OCI-LY3 (cell line): ENCODE data around the gene INTS3.

Source experiments
- EZH2phosphoT487 ChIP-seq: fragments of 200-600 bp; shearing (Covaris generic); IDR thresholded peaks from 2 replicates; pipeline ENCODE4 v1.6.1; 2018; ENCODE audit warnings: antibody characterized with exemption, mixed run types, low read depth
- TF ChIP-seq, protein P1 (sequence below): fragments of 200-600, 300-600 bp; sonication (generic); IDR thresholded peaks from 2 replicates; pipeline ENCODE4 v1.5.1; 2014; ENCODE audit warnings: antibody characterized with exemption, low read length, low read depth

DNA sequence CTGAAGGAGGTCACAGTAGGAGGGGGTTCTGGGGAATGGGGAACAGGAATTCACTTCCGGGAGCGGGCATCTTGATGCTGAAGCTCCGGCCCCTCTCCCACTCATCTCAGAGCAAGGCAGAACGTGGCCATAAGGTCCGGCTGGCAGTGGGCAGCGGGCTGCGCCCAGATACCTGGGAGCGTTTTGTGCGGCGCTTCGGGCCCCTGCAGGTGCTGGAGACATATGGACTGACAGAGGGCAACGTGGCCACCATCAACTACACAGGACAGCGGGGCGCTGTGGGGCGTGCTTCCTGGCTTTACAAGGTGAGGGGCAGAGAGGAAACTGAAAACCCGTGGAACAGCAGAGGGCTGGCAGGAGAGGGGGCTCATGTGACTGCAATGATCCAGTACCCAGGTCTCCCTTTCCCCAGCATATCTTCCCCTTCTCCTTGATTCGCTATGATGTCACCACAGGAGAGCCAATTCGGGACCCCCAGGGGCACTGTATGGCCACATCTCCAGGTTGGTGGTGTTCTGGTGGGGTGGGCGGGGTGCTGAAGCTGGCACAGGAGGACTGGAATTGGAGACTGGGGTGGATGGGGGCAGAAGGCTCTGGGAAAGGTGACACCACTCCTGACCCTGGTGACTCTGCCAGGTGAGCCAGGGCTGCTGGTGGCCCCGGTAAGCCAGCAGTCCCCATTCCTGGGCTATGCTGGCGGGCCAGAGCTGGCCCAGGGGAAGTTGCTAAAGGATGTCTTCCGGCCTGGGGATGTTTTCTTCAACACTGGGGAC lies 50.4 kb downstream of the INTS3 start:
- TF ChIP-seq, protein P1, sequence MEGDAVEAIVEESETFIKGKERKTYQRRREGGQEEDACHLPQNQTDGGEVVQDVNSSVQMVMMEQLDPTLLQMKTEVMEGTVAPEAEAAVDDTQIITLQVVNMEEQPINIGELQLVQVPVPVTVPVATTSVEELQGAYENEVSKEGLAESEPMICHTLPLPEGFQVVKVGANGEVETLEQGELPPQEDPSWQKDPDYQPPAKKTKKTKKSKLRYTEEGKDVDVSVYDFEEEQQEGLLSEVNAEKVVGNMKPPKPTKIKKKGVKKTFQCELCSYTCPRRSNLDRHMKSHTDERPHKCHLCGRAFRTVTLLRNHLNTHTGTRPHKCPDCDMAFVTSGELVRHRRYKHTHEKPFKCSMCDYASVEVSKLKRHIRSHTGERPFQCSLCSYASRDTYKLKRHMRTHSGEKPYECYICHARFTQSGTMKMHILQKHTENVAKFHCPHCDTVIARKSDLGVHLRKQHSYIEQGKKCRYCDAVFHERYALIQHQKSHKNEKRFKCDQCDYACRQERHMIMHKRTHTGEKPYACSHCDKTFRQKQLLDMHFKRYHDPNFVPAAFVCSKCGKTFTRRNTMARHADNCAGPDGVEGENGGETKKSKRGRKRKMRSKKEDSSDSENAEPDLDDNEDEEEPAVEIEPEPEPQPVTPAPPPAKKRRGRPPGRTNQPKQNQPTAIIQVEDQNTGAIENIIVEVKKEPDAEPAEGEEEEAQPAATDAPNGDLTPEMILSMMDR = no peak
- TF ChIP-seq EZH2phosphoT487 = no peak
